Measurements from ENCODE around the gene MRPL49.
A peak's percentile ranks its signal among the peaks of the same experiment; 100 is the strongest.

MRPL49 gene

DNA sequence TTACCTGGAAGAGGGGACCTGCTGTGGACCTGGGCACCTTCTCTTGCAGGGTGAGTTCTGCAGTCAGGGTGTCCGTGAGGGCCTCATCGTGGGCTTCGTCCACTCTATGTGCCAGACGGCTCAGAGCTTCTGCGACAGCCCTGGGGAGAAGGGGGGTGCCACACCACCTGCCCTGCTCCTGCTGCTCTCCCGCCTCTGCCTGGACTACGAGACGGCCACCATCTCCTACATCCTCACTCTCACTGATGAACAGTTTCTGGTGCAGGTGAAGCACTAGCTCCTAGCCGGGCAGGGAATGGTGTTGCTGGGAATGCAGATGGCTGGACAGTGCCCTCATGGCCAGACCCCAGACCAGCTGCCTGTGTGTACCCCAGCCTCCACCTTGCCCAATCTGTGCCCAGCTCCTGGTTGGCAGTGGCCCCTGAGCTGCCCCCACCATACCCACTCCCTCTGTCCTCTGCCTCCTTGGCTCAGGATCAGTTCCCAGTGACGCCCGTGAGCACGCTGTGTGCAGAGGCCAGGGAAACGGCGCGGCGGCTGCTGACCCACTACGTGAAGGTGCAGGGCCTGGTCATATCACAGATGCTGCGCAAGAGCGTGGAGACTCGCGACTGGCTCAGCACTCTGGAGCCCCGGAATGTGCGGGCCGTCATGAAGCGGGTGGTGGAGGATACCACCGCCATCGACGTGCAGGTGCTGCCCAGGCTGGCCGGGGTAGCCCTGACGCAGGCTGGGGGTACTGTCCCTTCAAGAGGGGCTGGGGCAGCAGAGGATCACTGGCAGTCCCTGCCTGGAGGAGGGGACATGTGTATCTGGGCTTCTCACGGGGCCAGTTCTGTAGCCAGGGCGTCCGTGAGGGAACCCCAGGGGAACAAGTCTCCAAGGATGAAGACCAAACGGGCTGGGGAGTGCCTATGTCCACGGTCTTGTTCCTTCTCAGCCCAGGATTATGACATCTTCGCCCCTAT, 12.6 kb upstream of the MRPL49 start:
- CTCF ChIA-PET = interaction anchor here (0.6 to 4.8 kb wide), 12 partner anchors 9 to 245 kb away, joined by 3 to 110 read pairs (median 5); partner anchors contain the start of genes FAU, MRPL49 and VPS51
- peaks cover 8% of the 10 kb centered on the region for H3K4me1 ChIP-seq (ENCODE audit: control insufficient read depth, insufficient read depth, low read length)
- H3K4me3 ChIP-seq (ENCODE audit: low read depth, low read length) = no peak overlapping the region
- peaks cover 0 to 42% of the 10 kb centered on the region in 2 experiments; a peak in 2 of 3 replicates for H3K36me3 ChIP-seq (ENCODE audit: control insufficient read depth in 2 of 2, insufficient read depth in 1 of 2, low read length in 2 of 2)
- no peaks in the 10 kb centered on the region for H3K9me3 ChIP-seq (ENCODE audit: control insufficient read depth, insufficient read depth, low read depth, low read length)
- POLR2A ChIA-PET = interaction anchor here (0.6 to 5.0 kb wide), 8 partner anchors 10 to 331 kb away, joined by 3 to 57 read pairs (median 4); partner anchors contain the start of genes CDCA5, FAU, MRPL49 and SF1
- no peak overlapping the region for H3K27ac ChIP-seq (ENCODE audit: extremely low read depth, low read depth, low read length)
- TF ChIP-seq ZNF157 (tag by site-specific recombination; IDR thresholded peaks at IDR 0.05) (peak; percentile 67), KLF16 (tag by site-specific recombination; IDR thresholded peaks at IDR 0.05) (no peak), ZNF670 (tag by site-specific recombination; IDR thresholded peaks at IDR 0.05; ENCODE audit: low read depth) (no peak)
- TF ChIP-seq, protein P1, sequence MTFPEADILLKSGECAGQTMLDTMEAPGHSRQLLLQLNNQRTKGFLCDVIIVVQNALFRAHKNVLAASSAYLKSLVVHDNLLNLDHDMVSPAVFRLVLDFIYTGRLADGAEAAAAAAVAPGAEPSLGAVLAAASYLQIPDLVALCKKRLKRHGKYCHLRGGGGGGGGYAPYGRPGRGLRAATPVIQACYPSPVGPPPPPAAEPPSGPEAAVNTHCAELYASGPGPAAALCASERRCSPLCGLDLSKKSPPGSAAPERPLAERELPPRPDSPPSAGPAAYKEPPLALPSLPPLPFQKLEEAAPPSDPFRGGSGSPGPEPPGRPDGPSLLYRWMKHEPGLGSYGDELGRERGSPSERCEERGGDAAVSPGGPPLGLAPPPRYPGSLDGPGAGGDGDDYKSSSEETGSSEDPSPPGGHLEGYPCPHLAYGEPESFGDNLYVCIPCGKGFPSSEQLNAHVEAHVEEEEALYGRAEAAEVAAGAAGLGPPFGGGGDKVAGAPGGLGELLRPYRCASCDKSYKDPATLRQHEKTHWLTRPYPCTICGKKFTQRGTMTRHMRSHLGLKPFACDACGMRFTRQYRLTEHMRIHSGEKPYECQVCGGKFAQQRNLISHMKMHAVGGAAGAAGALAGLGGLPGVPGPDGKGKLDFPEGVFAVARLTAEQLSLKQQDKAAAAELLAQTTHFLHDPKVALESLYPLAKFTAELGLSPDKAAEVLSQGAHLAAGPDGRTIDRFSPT (tag by site-specific recombination; IDR thresholded peaks at IDR 0.05) = 0 out of 2 replicates have a peak, but pooled peaks have one; percentile 42

DNA sequence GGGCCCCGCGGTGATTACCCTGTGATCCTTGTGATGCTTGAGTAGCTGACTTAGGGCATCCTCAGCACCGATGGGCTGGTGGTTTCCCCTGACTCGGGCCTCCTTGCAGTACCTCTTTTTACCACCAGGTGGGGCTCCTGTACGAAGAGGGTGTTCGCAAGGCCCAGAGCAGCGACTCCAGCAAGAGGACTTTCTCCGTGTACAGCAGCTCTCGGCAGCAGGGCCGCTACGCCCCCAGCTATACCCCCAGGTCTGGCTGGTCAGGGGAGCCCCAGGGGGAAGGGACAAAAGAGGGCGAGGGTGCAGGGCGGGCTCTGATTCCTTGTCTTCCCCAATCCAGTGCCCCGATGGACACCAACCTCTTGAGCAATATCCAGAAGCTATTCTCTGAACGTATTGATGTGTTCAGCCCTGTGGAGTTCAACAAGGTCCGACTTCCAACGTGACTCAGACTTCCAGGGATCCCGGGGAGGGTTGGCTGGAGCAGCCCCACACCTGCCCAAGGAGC, 11.7 kb upstream of the MRPL49 start:
- H3K36me3 ChIP-seq (ENCODE audit: control insufficient read depth in 2 of 2, insufficient read depth in 1 of 2, low read length in 2 of 2) = peaks cover 0 to 50% of the 10 kb centered on the region in 2 experiments; a peak in 1 of 3 replicates
- ChIA-PET POLR2A (interaction anchor here (0.5 to 5.0 kb wide), 10 partner anchors 11 to 332 kb away, joined by 3 to 57 read pairs (median 6); partner anchors contain the start of genes ARL2, CDCA5, FAU and MRPL49), CTCF (interaction anchor here (0.5 to 4.8 kb wide), 21 partner anchors 8 to 483 kb away, joined by 3 to 110 read pairs (median 5); partner anchors contain the start of genes ARL2, FAU, MRPL49 and SAC3D1)
- TF ChIP-seq ZNF654 (tag by site-specific recombination; IDR thresholded peaks at IDR 0.05; ENCODE audit: low read depth) = peak; percentile 9; the same call in 1 of the 2 replicates
- no peak for TF ChIP-seq BCL11B (tag by site-specific recombination; IDR thresholded peaks at IDR 0.05; ENCODE audit: low read depth)
- no peak for TF ChIP-seq ZNF169 (tag by site-specific recombination; IDR thresholded peaks at IDR 0.05)
- TF ChIP-seq, protein P2, sequence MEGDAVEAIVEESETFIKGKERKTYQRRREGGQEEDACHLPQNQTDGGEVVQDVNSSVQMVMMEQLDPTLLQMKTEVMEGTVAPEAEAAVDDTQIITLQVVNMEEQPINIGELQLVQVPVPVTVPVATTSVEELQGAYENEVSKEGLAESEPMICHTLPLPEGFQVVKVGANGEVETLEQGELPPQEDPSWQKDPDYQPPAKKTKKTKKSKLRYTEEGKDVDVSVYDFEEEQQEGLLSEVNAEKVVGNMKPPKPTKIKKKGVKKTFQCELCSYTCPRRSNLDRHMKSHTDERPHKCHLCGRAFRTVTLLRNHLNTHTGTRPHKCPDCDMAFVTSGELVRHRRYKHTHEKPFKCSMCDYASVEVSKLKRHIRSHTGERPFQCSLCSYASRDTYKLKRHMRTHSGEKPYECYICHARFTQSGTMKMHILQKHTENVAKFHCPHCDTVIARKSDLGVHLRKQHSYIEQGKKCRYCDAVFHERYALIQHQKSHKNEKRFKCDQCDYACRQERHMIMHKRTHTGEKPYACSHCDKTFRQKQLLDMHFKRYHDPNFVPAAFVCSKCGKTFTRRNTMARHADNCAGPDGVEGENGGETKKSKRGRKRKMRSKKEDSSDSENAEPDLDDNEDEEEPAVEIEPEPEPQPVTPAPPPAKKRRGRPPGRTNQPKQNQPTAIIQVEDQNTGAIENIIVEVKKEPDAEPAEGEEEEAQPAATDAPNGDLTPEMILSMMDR (tag by site-specific recombination; IDR thresholded peaks at IDR 0.05) = peak; percentile 79
- TF ChIP-seq, protein P3, sequence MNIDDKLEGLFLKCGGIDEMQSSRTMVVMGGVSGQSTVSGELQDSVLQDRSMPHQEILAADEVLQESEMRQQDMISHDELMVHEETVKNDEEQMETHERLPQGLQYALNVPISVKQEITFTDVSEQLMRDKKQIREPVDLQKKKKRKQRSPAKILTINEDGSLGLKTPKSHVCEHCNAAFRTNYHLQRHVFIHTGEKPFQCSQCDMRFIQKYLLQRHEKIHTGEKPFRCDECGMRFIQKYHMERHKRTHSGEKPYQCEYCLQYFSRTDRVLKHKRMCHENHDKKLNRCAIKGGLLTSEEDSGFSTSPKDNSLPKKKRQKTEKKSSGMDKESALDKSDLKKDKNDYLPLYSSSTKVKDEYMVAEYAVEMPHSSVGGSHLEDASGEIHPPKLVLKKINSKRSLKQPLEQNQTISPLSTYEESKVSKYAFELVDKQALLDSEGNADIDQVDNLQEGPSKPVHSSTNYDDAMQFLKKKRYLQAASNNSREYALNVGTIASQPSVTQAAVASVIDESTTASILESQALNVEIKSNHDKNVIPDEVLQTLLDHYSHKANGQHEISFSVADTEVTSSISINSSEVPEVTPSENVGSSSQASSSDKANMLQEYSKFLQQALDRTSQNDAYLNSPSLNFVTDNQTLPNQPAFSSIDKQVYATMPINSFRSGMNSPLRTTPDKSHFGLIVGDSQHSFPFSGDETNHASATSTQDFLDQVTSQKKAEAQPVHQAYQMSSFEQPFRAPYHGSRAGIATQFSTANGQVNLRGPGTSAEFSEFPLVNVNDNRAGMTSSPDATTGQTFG (tag by site-specific recombination; IDR thresholded peaks at IDR 0.05; ENCODE audit: borderline replicate concordance) = no peak
- peak; percentile 36; the same call in 1 of the 2 replicates for TF ChIP-seq GLIS2 (tag by site-specific recombination; IDR thresholded peaks at IDR 0.05)
- TF ChIP-seq ZBTB17 (tag by site-specific recombination; IDR thresholded peaks at IDR 0.05) = peak; percentile 79
- no peak for TF ChIP-seq ZNF311 (tag by site-specific recombination; IDR thresholded peaks at IDR 0.05; ENCODE audit: borderline replicate concordance)
- peak; percentile 65 for TF ChIP-seq ZNF341 (tag by site-specific recombination; IDR thresholded peaks at IDR 0.05; ENCODE audit: low read depth)
- 0 out of 2 replicates have a peak, but pooled peaks have one; percentile 35 for TF ChIP-seq ZSCAN30 (tag by site-specific recombination; IDR thresholded peaks at IDR 0.05)
- TF ChIP-seq ZIC2 (tag by site-specific recombination; IDR thresholded peaks at IDR 0.05) = no peak
- TF ChIP-seq ZNF768 (tag by site-specific recombination; IDR thresholded peaks at IDR 0.05) = no peak
- peaks cover 6% of the 10 kb centered on the region for H3K4me1 ChIP-seq (ENCODE audit: control insufficient read depth, insufficient read depth, low read length)
- H3K9me3 ChIP-seq (ENCODE audit: control insufficient read depth, insufficient read depth, low read depth, low read length) = no peaks in the 10 kb centered on the region
- no peak overlapping the region for H3K27ac ChIP-seq (ENCODE audit: extremely low read depth, low read depth, low read length)
- H3K4me3 ChIP-seq (ENCODE audit: low read depth, low read length) = no peak overlapping the region

All from HEK293 (cell line).